Gastroesophageal sphincter (tissue), 3 donors: ENCODE measurements around the gene NAV2.

Source experiments
- CTCF ChIP-seq, 4 experiments: fragments of 200-600 bp in 2 of 4; fragments of 450-650 bp in 2 of 4; sonication (generic) in 1 of 4; IDR thresholded peaks; one replicate each; pipeline ENCODE4 v1.5.1; 2017 to 2019; ENCODE audit warnings: antibody characterized with exemption in 4 of 4, mild to moderate bottlenecking in 2 of 4, moderate library complexity in 2 of 4
- EP300 ChIP-seq: sonication (generic); formaldehyde crosslinking; IDR thresholded peaks from one replicate; pipeline ENCODE4 v1.6.1; 2017; ENCODE audit warnings: antibody characterized with exemption, mild to moderate bottlenecking
- POLR2A ChIP-seq, 2 donors: fragments of 450-650 bp; IDR thresholded peaks; one replicate each; pipeline ENCODE4 v1.6.1; 2017; ENCODE audit warnings: antibody characterized with exemption in 2 of 2, mild to moderate bottlenecking in 2 of 2, moderate library complexity in 1 of 2
- POLR2AphosphoS5 ChIP-seq: sonication (generic); formaldehyde crosslinking; IDR thresholded peaks from one replicate; pipeline ENCODE4 v1.6.1; 2017; ENCODE audit warnings: antibody characterized with exemption

GRCh38 chr11:19946681-19947080 is 234.0 kb downstream of the NAV2 start:
- TF ChIP-seq POLR2A (IDR thresholded peaks at IDR 0.05), result no peak
- no peak for TF ChIP-seq CTCF (IDR thresholded peaks at IDR 0.05)
- no peak for TF ChIP-seq EP300
- no peak for TF ChIP-seq POLR2AphosphoS5
